MCF 10A (cell line): ENCODE results near the gene CCDC85C. TPM values are rescaled to one million over a fixed set of nuclear protein-coding genes. Genes with fewer than 3 reads are reported as not detected.

Source experiments
- BruUV-seq: library from RNA; stranded (reverse); fragments of 400-500 nt; replicated peaks from 2 replicates; lab custom pipeline; 2021; lab: Mats Ljungman, UMichigan
- CTCF ChIA-PET: fragments of 300-600 bp; sonication (Branson Sonifier 250); formaldehyde crosslinking; extraction: SDS; loops from one replicate; lab custom pipeline; 2021; ENCODE audit warnings: antibody characterized with exemption, inconsistent platforms; lab: Yijun Ruan, JAX
- POLR2A ChIA-PET: fragments of 300-600, 350-650 bp; sonication (Branson Sonifier 250); formaldehyde crosslinking; extraction: SDS; loops from one replicate; lab custom pipeline; 2020; ENCODE audit warnings: antibody characterized with exemption, inconsistent platforms; lab: Yijun Ruan, JAX
- DNase-seq: peaks from one replicate; pipeline ENCODE4 v3.0.0-alpha.2; 2018; ENCODE audit not compliant: unreplicated experiment
- H3K27ac Mint-ChIP-seq: one replicate; pipeline ENCODE4 v1.8.0; 2022; ENCODE audit warnings: mild to moderate bottlenecking, low read depth, mixed read lengths; ENCODE audit not compliant: unreplicated experiment
- H3K27me3 Mint-ChIP-seq: one replicate; pipeline ENCODE4 v1.8.0; 2022; ENCODE audit warnings: mixed read lengths; ENCODE audit not compliant: insufficient read depth, unreplicated experiment
- H3K36me3 Mint-ChIP-seq: one replicate; pipeline ENCODE4 v1.8.0; 2022; ENCODE audit warnings: mild to moderate bottlenecking, moderate library complexity, mixed read lengths; ENCODE audit not compliant: insufficient read depth, unreplicated experiment
- H3K4me1 Mint-ChIP-seq: one replicate; pipeline ENCODE4 v1.8.0; 2022; ENCODE audit warnings: mixed read lengths; ENCODE audit not compliant: insufficient read depth, unreplicated experiment
- H3K4me3 Mint-ChIP-seq: one replicate; pipeline ENCODE4 v1.8.0; 2022; ENCODE audit warnings: mild to moderate bottlenecking, moderate library complexity, mixed read lengths; ENCODE audit not compliant: unreplicated experiment
- H3K9me3 Mint-ChIP-seq: one replicate; pipeline ENCODE4 v1.8.0; 2022; ENCODE audit warnings: mixed read lengths; ENCODE audit not compliant: unreplicated experiment
- CTCF ChIP-seq: fragments of 200-600 bp; IDR thresholded peaks from one replicate; pipeline ENCODE4 v1.8.0; 2022; ENCODE audit warnings: antibody characterized with exemption, mild to moderate bottlenecking; ENCODE audit not compliant: unreplicated experiment
- intact Hi-C: fragments of 100-400 bp; cut with micrococcal nuclease; formaldehyde crosslinking; loops from 2 replicates; pipeline ENCODE4 v1.14.1; 2022
- total RNA-seq: library from RNA; stranded (reverse); gene quantifications from 2 replicates; pipeline ENCODE4 v1.2.3, GENCODE V29; 2022

The CCDC85C gene
- total RNA-seq, 1 experiment from 2014 or later, result 29.9 TPM

GRCh38 chr14:99554184-99554583, 49.8 kb downstream of the CCDC85C start:
- no peak for TF ChIP-seq CTCF
- no peaks in the 10 kb centered on the region for H3K27me3 Mint-ChIP-seq
- peaks cover 7% of the 10 kb centered on the region for H3K36me3 Mint-ChIP-seq
- H3K4me1 Mint-ChIP-seq, result no peaks in the 10 kb centered on the region
- no peaks in the 10 kb centered on the region for H3K9me3 Mint-ChIP-seq
- no peak overlapping the region for H3K27ac Mint-ChIP-seq
- intact Hi-C loops, result no loop called here
- H3K4me3 Mint-ChIP-seq, result no peak overlapping the region
- no peak for DNase-seq
- ChIA-PET CTCF (interaction anchor here (1.6 kb wide), 1 partner anchor 74 kb away, joined by 3 read pairs; no protein-coding TSS in a partner anchor), POLR2A (no interaction called here)
- BruUV-seq, result no TSS peak

GRCh38 chr14:99552572-99553216, 51.3 kb downstream of the CCDC85C start:
- Mint-ChIP-seq H3K36me3 (peaks cover 3% of the 10 kb centered on the region), H3K4me3 (no peak overlapping the region), H3K27ac (no peak overlapping the region), H3K27me3 (no peaks in the 10 kb centered on the region), H3K4me1 (no peaks in the 10 kb centered on the region), H3K9me3 (no peaks in the 10 kb centered on the region)
- POLR2A ChIA-PET, result no interaction called here
- intact Hi-C loops, result no loop called here
- CTCF ChIA-PET, result interaction anchor here (0.7 to 0.8 kb wide), 2 partner anchors 10 to 28 kb away, joined by 4 read pairs; no protein-coding TSS in a partner anchor
- no peak for TF ChIP-seq CTCF
- BruUV-seq, result no TSS peak
- no peak for DNase-seq

GRCh38 chr14:99552021-99552553, 51.9 kb downstream of the CCDC85C start:
- Mint-ChIP-seq H3K4me1 (no peaks in the 10 kb centered on the region), H3K27me3 (no peaks in the 10 kb centered on the region), H3K36me3 (no peaks in the 10 kb centered on the region), H3K27ac (no peak overlapping the region), H3K4me3 (no peak overlapping the region), H3K9me3 (no peaks in the 10 kb centered on the region)
- no TSS peak for BruUV-seq
- intact Hi-C loops, result no loop called here
- ChIA-PET CTCF (interaction anchor here (0.8 kb wide), 1 partner anchor 27 kb away, joined by 4 read pairs; no protein-coding TSS in a partner anchor), POLR2A (no interaction called here)
- no peak for DNase-seq
- TF ChIP-seq CTCF, result no peak

GRCh38 chr14:99551034-99551922, 52.7 kb downstream of the CCDC85C start:
- H3K27ac Mint-ChIP-seq, result no peak overlapping the region
- ChIA-PET POLR2A (no interaction called here), CTCF (no interaction called here)
- H3K9me3 Mint-ChIP-seq, result no peaks in the 10 kb centered on the region
- no TSS peak for BruUV-seq
- no peaks in the 10 kb centered on the region for H3K4me1 Mint-ChIP-seq
- no peaks in the 10 kb centered on the region for H3K27me3 Mint-ChIP-seq
- intact Hi-C loops, result no loop called here
- no peak overlapping the region for H3K4me3 Mint-ChIP-seq
- H3K36me3 Mint-ChIP-seq, result no peaks in the 10 kb centered on the region
- no peak for DNase-seq
- no peak for TF ChIP-seq CTCF
